NCI-H774 (cell line): ENCODE measurements around the gene TRIM7.

Experiments
- DNase-seq: peaks from one replicate; lab custom pipeline; 2025; lab: John Stamatoyannopoulos, UW

The TRIM7 gene

DNA sequence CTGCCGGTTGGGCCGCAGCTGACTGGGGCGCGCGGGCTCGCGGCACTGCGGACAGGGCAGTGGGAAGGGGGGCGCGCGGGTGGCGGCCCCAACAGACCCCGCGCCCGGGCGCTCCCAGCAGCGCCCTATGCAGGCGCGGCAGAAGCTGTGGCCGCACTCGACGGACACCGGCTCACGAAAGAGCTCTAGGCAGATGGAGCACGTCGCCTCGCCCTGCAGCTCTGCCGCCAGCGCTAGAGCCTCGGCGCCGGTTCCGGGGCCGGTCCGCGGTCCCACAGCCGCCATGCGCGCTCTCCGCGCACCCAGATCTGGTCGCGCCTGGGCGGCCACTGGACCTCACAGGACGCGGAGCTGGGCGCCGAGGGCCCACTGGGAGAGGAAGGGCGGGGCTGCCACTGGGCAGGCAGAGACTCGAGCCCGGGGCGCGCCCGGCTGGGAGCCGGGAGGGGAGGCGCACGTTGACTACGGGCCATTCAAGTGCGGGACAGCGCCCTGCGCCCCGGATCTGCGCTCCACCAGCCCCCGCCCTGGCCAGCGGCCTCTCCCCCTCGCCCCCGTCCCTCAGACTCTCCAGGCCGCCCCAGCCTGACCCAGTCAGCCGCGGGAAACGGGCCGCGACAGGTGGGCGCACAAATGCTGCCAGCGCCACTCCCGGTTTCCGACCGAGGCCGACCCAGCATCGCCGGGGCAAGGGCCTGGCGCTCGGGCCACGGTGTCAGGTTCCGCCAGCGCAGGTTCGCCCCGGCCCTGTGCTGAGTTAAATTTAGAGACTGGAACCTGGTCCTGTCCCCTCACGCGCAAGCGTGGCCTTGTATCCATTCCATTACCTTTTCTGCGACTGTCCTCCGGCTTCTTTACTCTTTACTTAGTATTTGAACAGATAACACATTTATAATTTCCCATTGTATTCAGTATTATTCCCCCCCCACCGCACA, at the start of gene TRIM7:
Gene TRIM7, minus strand, starts transcription at position 371 of the 935 bp plus-strand sequence. Its CDS starts 86 bp downstream, at position 285.
- DNase-seq = no peak

DNA sequence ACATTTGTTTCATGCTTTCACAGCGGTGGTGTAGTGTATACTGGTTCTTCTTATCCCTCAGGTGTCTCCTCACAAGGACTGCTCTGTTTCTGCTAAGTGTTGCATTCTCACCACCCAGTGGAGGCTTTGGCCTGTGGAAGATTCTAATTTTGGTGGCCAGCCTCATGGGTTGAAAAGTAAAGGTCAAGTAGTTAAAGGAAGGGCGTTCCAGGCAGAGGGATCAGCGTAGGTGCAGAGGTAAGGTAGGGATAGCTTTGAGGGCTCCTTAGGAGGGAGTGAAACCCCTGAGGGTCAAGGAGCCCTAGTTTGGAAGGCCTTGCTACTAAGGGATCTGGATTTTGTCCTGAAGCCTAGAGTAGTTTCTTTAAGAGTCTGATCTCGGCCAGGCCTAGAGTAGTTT, 43.3 kb upstream of the TRIM7 start:
- no peak for DNase-seq

DNA sequence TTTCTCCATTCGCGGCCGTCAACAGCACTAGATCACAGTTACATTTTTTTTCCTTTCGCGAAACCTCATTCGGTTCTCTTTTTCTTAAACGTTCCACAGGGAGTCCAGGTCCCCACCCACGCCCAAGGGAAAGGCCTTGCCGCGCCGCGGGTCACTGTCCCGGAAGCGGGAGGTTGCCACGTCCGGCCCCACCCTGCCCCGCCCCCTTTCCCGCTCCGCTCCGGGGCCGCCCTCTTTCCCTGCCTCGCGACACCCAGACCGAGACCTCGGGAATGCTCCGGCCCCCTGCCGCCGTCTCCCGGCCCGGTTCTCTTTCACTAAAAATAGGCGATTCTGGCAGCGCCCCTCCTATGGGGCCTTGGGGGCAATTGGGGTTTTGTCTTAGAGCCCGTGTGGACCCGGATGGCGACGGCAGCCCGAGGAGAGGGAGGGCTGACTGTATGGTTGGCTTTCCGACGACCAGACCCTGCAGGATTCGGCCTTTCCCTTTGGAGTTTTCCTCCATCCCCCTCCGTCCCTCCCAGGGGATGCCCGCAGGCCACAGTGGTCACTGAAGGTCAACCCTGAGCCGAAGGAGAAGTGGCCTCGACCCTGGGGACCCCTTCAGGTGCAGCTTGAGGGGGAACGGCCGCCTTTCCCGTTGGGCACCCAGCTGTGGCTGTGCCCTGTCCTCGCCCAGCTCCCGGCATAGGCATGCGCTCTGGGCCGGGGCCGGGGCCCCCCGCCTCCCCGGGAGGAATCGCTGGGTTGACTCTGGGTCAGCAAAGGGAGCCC, 41.5 kb upstream of the TRIM7 start:
- no peak for DNase-seq

DNA sequence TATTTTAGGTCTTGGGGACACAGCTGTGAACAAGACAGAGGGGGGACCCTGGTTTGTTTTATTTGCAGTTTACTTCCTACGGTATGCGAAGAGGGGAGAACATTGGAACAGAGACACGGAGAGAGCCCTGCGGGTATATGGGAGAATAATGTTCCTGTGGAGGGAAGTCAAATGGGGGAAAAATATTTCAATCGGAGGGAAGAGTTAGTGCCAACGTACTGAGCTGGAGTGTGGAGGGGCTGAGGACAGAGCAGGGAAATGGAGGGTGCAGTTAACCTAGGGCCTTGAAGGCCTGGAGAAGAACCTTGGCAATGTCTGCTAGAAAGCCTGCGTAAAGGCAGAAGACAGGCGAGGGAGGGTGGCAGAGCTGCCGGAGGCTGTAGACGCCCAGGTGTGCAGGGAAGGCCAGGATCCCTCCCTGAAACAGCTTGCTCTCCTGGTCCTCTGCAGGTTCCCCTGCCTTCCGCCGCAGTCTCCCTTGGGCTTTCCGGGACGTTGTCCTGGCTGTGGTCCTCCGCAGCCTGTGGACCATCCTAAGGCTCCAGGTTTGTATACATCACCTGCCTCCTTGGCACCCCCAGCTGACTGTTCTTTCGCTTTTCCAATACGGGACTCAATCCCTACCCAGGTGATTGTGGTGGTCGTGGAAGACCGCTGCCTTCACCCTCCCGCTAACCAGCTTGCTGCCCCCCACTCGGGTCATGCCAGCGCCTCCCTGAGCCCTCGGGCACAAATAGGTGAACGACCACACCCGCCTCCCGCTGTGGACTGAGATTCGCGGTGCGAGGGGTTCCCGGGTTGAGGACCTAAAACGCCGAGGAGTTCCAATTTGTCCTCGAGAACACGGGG, 40.7 kb upstream of the TRIM7 start:
- DNase-seq = no peak

DNA sequence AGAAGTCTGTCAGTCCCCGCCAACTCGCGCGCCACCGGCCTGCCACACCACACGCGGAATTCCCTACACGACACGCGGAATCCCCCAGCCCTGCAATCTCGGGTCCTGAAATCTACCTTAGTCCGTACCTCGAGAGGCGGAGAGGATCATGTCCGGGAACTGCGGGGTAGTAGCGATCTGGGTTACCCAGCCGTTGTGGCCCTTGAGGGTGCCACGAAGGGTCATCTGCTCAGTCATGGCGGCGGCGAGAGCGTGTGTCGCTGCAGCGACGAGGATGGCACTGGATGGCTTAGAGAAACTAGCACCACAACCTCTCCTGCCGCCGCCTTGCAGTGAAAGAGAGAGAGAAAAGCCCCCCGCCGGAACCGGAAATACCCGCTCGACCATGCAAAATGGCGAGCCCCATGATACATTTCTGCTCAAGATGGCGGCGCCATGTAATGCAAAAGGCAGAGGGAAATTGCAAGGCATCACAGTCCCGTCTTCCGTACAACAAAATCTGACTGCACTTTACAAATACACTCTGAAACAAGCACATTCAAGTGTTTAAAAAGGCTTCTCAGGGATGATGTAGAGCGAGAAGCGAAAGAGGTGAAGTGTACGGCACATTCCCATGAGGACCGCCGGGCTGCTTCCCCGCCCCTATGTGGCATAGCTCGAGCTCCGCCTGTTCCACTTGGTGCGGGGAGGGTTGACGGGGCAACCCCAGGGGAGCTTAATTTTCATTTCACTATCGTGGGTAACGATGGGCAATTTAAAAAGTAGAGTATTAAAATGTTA, 38.8 kb upstream of the TRIM7 start, which contains the start of gene RACK1:
Gene RACK1, minus strand, starts transcription at position 343 of the 780 bp plus-strand sequence. Its CDS starts 106 bp downstream, at position 237.
- no peak for DNase-seq

DNA sequence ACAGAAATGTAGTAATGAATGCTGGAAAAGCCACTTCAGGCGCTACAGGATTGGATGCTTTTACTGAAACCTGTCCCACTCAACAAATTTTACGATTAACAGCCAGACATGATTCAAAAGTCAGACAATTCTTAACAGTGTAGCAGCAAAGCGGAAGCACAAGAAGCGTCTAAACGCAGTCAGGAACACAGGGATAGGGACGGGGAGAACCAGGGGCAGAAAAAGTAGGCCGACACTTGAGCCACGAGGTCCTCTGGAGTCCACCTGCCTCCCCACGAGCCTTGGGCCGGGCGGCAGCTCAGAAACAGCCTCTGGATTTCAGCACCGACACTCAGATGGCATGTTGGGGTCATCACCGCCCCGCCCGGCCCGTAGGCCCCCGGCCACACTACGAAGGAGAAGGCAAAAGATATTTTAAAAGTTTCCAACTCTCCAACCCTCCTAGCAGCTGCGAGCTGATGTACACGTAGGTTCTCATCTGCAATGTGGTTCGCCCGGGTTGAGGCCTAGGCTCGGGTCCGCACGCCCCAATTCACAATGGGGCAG, 38.1 kb upstream of the TRIM7 start:
- no peak for DNase-seq

DNA sequence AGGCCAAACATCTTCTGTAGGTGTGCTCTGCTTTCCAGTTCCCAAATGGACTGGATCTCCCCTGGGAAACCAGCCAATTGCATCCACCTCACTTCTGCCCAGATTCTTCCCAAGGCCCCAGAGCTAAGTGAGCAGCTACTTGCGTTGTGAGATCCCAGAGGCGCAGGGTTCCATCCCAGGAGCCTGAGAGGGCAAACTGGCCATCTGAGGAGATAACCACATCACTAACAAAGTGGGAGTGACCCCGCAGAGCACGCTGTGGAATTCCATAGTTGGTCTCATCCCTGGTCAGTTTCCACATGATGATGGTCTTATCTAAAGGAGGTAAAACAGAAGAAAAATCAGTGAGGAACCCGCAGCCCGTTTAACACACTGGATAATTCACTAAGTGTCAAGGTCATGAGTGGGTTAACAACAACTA, 37.0 kb upstream of the TRIM7 start:
- DNase-seq = no peak

DNA sequence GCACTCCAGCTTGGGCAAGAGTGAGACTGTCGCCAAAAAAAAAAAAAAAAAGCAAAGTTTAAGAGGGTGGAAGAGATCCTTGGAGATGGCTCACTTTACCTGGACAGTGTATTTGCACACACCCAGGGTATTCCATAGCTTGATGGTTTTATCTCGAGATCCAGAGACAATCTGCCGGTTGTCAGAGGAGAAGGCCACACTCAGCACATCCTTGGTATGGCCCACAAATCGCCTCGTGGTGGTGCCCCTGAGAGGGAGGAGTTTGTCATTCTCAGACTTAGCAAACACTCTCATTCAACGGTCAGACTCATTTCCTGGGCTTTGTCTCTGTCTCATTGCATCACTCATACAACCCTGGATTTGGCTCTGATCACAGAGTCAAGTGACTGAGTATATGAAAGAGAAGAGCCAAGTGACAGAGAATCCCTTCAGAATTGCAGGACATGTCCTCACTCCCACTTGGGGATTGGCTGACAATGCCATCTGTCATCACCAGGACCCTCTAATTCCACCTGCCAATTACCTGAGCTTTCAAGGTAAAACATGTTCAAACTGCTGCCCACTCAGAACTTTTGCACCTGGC, 36.5 kb upstream of the TRIM7 start:
- DNase-seq = no peak

DNA sequence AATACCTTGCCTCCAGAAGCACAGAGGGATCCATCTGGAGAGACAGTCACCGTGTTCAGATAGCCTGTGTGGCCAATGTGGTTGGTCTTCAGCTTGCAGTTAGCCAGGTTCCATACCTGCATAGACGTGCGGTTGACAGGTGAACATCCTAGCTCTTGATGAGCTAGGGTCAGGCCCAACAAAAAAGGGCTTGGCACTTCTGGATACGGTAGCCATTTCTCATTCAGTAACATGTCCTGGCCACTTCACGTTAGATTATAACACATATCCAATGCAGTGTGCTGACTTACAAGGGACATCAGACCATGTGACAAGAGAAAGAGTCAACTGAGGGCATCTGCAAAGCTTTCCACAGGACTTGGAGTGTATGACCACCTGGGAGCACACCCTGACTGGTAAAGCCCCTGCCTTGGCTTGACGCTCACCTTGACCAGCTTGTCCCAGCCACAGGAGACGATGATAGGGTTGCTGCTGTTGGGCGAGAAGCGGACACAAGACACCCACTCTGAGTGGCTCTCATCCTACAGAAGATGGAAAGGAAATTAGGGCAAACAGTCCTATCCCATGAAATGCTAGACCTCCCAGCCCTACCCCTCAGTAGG, 34.2 kb upstream of the TRIM7 start:
- DNase-seq = no peak

DNA sequence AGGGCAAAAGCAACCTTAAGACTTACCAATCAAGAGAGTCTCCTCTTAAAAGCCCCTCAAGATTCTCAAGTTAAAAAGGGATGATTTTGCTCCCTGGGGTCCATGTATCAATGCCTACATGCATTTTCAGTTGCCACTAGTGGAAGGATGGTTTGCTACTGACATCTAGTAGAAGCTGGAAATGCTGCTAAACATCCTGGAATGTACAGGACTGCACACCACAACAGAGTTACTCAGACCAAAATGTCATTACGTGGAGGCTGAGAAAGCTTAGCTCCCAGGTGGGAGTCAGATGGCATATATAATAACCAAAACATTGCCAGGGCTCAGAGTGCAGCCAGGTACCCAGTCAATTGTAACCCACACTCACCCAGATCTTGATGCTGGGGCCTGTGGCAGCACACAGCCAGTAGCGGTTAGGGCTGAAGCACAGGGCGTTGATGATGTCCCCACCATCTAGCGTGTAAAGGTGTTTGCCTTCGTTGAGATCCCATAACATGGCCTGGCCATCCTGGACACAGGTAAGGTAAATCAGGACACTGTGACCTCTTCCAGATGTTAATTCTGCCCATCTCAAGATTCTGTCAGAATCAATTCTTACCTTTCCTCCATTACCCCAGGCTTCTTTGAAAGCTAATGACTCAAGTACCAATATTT, 32.9 kb upstream of the TRIM7 start:
- no peak for DNase-seq

DNA sequence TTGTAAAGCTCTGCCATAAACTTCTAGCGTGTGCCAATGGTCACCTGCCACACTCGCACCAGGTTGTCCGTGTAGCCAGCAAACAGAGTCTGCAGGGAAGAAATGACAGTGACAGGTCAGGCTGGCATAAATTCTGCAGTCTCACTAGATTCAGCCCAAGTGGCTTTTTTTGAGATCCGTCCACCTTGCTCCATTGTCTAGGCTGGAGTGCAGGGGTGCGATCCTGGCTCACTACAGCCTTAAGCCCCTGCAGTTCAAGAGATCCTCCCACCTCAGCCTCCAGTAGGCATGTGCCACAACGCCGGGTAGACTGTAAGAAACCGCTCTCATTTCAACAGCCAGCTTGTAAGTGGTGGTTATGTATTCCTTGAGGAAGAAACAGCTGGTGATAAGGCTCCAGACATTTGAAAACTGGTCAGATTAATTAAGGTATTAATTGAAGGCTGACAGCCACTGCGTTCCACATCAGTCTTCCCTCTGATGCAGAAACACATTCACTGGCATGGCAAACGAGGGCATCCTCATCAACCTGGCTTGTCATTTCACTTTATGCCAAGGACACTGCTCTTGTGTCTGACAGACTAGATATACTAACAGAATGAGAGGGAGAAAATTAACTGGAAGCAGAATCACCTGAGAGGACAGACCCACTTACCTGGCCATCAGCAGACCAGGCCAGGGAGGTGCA, 32.1 kb upstream of the TRIM7 start:
- no peak for DNase-seq

DNA sequence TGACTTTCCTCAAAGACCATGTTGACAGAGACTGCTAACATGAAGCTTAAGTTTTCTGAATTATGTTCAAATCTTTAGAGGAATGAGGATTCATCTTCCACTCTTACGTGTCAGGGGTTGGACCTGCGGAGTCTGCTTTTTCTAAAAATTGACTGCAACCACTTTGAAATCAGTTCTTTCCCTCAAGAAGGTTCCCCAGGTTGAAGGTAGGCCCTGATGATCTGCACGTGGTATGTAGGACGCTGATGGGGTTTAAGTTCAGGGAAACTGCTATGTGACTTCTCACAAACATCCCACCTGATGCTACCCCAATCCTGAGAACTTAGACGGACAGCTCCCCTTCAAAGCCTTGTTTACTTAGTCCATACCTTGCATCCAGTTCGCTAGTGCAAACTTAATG, 31.5 kb upstream of the TRIM7 start:
- no peak for DNase-seq

DNA sequence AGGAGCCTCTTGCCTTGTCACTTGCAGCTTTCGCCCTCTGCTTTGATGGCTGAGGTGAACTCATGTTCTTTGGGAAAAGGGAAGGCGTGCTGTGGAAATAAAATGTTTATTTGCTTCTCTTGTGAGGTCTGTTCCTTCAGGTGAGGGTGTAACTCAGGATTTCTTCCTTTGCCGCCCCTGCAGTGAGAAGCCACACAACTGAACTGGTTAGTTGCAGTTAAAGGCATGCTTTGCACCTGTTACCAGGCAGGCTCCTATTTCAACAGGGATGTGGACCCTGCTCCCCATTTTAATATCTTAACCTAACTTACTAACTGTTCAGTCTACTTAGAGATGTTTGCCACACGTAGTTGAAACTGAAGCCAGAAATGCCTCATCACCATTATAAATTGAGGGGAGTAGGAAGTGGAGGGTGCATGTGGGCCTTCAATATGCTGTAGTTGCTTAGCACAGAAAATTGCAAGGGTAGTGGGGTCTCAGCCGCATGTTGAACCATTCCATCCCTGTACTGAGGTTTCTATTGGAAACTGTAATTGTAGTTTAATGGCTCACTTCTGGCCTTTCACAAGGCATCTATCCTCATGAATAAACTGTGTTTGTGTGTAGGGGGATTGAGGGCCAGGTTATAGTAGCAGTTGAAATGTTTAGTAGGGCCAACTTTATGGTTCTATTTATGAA, 30.8 kb upstream of the TRIM7 start:
- no peak for DNase-seq

DNA sequence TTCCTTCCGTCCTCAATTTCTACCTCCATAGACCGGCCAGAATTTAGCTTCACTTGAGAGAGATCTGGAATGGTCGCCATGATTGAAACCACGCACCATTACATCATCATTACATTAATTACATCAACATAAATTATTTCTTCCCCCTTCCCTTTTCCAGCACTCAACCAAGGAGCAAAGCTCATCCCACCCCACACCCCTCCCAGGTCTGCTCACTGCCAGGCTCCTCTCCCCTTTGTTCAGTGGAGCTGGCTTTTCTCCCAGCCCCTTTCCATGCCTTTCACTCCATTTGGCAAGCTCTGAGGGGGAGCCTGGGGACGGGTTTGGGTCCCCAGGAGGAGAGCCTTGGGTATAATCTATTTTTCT, 30.3 kb upstream of the TRIM7 start:
- no peak for DNase-seq

DNA sequence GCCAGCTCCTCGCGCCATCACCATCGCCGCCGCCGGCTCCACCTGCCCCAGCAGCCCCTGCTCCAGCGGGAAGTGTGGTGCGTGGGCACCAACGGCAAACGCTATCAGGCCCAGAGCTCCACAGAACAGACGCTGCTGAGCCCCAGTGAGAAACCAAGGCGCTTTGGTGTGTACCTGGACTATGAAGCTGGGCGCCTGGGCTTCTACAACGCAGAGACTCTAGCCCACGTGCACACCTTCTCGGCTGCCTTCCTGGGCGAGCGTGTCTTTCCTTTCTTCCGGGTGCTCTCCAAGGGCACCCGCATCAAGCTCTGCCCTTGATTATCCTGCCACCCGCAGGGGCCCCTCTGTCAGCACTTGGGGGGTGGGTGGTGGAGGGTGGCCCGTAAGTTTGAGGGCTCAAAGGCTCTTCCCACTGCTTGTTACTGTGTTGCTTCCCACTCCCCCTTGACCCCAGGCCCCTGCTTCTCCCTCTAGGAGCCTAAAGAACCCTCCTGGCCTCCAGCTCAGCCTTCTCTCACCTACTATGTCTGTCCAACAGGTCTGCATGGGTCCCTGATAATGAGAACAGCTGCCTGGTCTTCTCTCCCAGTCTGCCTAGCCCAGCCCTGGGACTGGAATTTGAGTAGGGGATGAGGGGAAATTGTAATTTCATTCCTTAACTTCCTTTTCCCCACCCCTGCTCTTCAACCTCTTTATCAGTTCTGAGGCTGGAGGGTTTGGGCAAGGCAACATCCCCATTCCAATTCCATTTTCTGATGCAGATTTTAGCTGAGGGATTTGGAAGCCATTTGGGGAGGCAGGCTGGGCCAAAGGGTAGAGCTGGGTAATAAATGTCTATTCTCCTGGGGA, 29.7 kb upstream of the TRIM7 start:
- DNase-seq = no peak

DNA sequence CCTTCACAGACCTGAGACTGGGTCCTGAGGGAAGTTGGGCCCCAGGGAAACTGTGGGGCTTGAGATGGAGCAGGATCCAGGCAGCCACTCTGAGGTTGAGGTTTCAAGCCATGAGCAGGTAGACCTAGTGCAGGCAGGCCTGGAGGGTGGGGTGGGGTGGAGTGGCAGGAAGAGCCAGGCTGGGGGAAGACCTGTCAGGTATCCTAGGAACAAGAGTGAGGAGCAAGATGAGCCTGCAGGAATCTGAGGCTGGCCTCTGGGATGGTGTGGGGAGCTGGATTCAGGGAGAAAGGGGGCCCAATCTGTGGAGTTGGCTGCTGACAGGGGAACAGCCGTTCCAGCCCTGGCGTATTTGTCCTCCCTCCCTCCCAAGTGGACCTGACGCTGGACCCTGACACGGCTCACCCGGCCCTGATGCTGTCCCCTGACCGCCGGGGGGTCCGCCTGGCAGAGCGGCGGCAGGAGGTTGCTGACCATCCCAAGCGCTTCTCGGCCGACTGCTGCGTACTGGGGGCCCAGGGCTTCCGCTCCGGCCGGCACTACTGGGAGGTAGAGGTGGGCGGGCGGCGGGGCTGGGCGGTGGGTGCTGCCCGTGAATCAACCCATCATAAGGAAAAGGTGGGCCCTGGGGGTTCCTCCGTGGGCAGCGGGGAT, 28.9 kb upstream of the TRIM7 start:
- no peak for DNase-seq
